Gastrocnemius medialis (tissue), 4 donors: ENCODE results near the gene OMA1. TPM values are rescaled to one million over a fixed set of nuclear protein-coding genes. Genes with fewer than 3 reads are reported as not detected.

Experiments used
- ATAC-seq, 2 donors: fragments of 150-250 bp; one replicate each; pipeline ENCODE4 v1.9.1; 2016
- DNase-seq, 2 donors: peaks; one replicate each; pipeline ENCODE4 v3.0.0-alpha.2; 2019
- H3K27ac ChIP-seq, 4 donors: fragments of 200-600 bp; sonication (generic); 1 replicate in 1 of 4; 2 replicates in 3 of 4; pipeline ENCODE4 v1.5.1; 2016 to 2018; ENCODE audit warnings: mild to moderate bottlenecking in 2 of 4, moderate library complexity in 1 of 4
- H3K27me3 ChIP-seq, 3 donors: fragments of 200-600 bp; sonication (generic) in 2 of 3; 1 replicate in 1 of 3; 2 replicates in 2 of 3; pipeline versions ENCODE4 v1.5.1 to v1.6.0; 2016 to 2019; ENCODE audit warnings: mild to moderate bottlenecking in 1 of 3, moderate library complexity in 1 of 3
- H3K36me3 ChIP-seq, 2 donors: fragments of 200-600 bp; sonication (generic) in 1 of 2; one replicate each; pipeline ENCODE4 v1.5.1; 2017 to 2018
- H3K4me1 ChIP-seq, 2 donors: fragments of 200-600 bp; sonication (generic) in 1 of 2; one replicate each; pipeline ENCODE4 v1.5.1; 2016 to 2017; ENCODE audit warnings: mild to moderate bottlenecking in 2 of 2
- H3K4me3 ChIP-seq, 4 donors: fragments of 200-600 bp; sonication (generic) in 3 of 4; 1 replicate in 1 of 4; 2 replicates in 3 of 4; pipeline ENCODE4 v1.5.1; 2016 to 2019; ENCODE audit warnings: mild to moderate bottlenecking in 2 of 4
- H3K9me3 ChIP-seq, 3 donors: fragments of 200-600 bp; sonication (generic) in 2 of 3; 1 replicate in 1 of 3; 2 replicates in 2 of 3; pipeline ENCODE4 v1.5.1; 2016 to 2019
- POLR2A ChIP-seq, 2 donors: fragments of 450-650 bp; IDR thresholded peaks; one replicate each; pipeline ENCODE4 v1.6.1; 2017; ENCODE audit warnings: antibody characterized with exemption in 2 of 2, mild to moderate bottlenecking in 2 of 2, moderate library complexity in 2 of 2
- in situ Hi-C, 4 donors: fragments of 200-750 bp; cut with MboI; loops; one replicate each; pipeline versions ENCODE4 v1.15.0 to v1.8.0; 2017; ENCODE audit warnings: low sequenced_read_pairs in 4 of 4
- intact Hi-C: fragments of 100-400 bp; cut with DNase I; formaldehyde crosslinking; loops from one replicate; pipeline ENCODE4 v1.15.1; 2023; ENCODE audit warnings: low total_unique reads
- total RNA-seq, 4 donors: library from RNA; depleted of rRNA; stranded (reverse); fragments of >200 nt; gene quantifications; one replicate each; pipeline versions ENCODE4 v1.1.0 to v1.2.3, GENCODE V29; 2016
- TF ChIP-seq, protein P1 (sequence below), 5 experiments: fragments of 450-650 bp in 3 of 5; fragments of 200-600 bp in 2 of 5; sonication (generic) in 2 of 5; IDR thresholded peaks in 4 of 5; conservative IDR thresholded peaks in 1 of 5; 1 replicate in 4 of 5; 2 replicates in 1 of 5; pipeline ENCODE4 v1.5.1; 2016 to 2019; ENCODE audit warnings: antibody characterized with exemption in 5 of 5, mild to moderate bottlenecking in 3 of 5, moderate library complexity in 3 of 5

The OMA1 gene
- total RNA-seq, 4 donors from 2014 or later, result 11.7 to 23.7 (median 19.3) TPM

DNA sequence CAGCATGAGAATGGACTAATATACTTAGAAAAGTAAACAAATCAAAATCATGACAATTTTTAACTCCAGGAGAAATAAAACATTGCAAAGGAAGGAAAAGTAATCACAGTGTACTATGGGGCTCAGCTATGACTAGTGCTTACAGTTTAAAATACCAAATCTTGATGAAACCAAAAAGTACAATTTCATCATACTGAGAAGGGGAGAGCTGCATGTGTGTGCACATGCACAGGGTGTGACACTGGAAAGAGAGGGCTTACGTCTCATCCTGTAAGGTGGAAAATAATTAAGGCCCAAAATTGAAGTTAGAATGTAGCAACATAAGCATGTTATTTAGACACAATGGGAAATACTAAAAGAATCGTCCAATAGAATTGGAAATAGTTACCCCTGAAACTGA, 64.6 kb downstream of the OMA1 start:
- in situ Hi-C loops (no loop called here), intact Hi-C loops (no loop called here)
- H3K27me3 ChIP-seq, result no peaks in the 10 kb centered on the region
- no peak overlapping the region for H3K4me3 ChIP-seq
- H3K4me1 ChIP-seq, result no peaks in the 10 kb centered on the region
- DNase-seq (no peak), ATAC-seq (no peak)
- no peak for TF ChIP-seq POLR2A (IDR thresholded peaks at IDR 0.05)
- TF ChIP-seq, protein P1, sequence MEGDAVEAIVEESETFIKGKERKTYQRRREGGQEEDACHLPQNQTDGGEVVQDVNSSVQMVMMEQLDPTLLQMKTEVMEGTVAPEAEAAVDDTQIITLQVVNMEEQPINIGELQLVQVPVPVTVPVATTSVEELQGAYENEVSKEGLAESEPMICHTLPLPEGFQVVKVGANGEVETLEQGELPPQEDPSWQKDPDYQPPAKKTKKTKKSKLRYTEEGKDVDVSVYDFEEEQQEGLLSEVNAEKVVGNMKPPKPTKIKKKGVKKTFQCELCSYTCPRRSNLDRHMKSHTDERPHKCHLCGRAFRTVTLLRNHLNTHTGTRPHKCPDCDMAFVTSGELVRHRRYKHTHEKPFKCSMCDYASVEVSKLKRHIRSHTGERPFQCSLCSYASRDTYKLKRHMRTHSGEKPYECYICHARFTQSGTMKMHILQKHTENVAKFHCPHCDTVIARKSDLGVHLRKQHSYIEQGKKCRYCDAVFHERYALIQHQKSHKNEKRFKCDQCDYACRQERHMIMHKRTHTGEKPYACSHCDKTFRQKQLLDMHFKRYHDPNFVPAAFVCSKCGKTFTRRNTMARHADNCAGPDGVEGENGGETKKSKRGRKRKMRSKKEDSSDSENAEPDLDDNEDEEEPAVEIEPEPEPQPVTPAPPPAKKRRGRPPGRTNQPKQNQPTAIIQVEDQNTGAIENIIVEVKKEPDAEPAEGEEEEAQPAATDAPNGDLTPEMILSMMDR (IDR thresholded peaks at IDR 0.05 in 4 of 5, conservative IDR thresholded peaks at IDR 0.05 in 1 of 5), result no peak
- H3K36me3 ChIP-seq, result no peaks in the 10 kb centered on the region
- no peak overlapping the region for H3K27ac ChIP-seq
- H3K9me3 ChIP-seq, result no peaks in the 10 kb centered on the region

DNA sequence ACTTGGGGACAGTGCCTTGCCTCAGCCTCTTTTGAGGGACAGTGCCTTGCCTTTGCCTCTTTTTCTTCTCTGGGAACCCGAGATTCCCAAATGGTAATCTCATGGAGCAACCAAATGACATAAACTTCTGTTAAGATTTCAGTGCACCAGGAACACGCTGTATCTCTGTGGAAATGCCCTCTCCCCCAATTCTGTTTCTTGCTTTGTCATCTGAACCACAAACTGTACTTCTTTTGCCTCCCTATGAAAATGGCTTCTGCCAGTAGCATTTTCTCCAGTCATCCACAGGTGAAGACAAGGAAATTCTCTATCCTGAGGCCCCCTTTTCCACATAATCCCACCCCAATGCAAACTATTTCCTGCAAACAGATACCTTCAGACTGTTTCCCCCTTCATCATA, 66.3 kb downstream of the OMA1 start:
- Histone ChIP-seq H3K27ac (no peak overlapping the region), H3K4me3 (no peak overlapping the region), H3K4me1 (no peaks in the 10 kb centered on the region), H3K36me3 (no peaks in the 10 kb centered on the region), H3K27me3 (no peaks in the 10 kb centered on the region), H3K9me3 (no peaks in the 10 kb centered on the region)
- intact Hi-C loops, result no loop called here
- no peak for ATAC-seq
- in situ Hi-C loops, result no loop called here
- DNase-seq, result no peak
- TF ChIP-seq, protein P1 (IDR thresholded peaks at IDR 0.05 in 4 of 5, conservative IDR thresholded peaks at IDR 0.05 in 1 of 5), result no peak
- no peak for TF ChIP-seq POLR2A (IDR thresholded peaks at IDR 0.05)

DNA sequence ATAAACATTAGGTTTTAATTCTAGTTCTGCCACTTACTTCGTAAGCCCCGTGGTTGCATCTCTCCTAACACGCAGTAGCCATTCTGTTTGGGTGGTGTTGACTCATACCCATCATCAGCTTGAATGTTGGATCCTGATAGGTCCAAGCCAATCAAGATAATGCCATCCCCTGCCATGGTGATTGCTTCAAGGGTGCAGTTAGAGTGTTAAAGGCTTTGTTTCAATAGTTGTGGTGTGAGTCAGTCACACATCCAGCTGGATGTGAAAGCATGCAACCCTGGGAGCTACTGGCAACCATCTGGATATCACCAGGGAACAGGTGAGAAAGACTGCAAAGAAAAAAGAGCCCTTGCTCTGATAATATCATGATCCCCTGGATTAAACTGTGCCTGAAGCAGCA, 69.1 kb downstream of the OMA1 start:
- in situ Hi-C loops, result no loop called here
- intact Hi-C loops, result no loop called here

DNA sequence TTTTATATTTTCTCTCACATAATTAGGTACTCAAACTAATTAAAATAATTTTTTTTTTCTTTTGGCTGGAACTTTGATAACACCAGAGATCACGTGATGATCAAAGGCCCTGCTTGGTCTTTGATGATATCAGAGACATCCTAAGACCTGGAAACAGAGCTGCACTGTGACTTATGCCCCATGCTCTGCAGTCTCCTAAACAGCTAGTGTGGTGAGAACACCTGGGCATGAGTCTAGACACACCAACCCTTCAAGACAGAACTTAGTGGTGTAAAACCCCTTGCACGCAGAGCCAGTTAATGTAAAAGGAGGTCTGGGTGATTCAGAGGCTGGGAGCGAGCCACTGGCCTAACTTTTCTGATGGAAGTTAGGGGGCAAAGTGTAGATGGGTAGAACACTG, 70.3 kb downstream of the OMA1 start:
- Histone ChIP-seq H3K9me3 (no peaks in the 10 kb centered on the region), H3K4me3 (no peak overlapping the region), H3K4me1 (no peaks in the 10 kb centered on the region), H3K27me3 (no peaks in the 10 kb centered on the region), H3K27ac (no peak overlapping the region), H3K36me3 (no peaks in the 10 kb centered on the region)
- TF ChIP-seq, protein P1 (IDR thresholded peaks at IDR 0.05 in 4 of 5, conservative IDR thresholded peaks at IDR 0.05 in 1 of 5), result no peak
- TF ChIP-seq POLR2A (IDR thresholded peaks at IDR 0.05), result no peak
- DNase-seq, result no peak
- in situ Hi-C loops, result no loop called here
- intact Hi-C loops, result no loop called here
- ATAC-seq, result no peak

More for the DNA sequence above, 69.1 kb downstream of the OMA1 start:
- Histone ChIP-seq H3K27ac (no peak overlapping the region), H3K27me3 (no peaks in the 10 kb centered on the region), H3K36me3 (no peaks in the 10 kb centered on the region), H3K4me3 (no peak overlapping the region), H3K9me3 (no peaks in the 10 kb centered on the region), H3K4me1 (no peaks in the 10 kb centered on the region)
- TF ChIP-seq POLR2A (IDR thresholded peaks at IDR 0.05), result no peak
- TF ChIP-seq, protein P1 (IDR thresholded peaks at IDR 0.05 in 4 of 5, conservative IDR thresholded peaks at IDR 0.05 in 1 of 5), result no peak
- ATAC-seq, result no peak
- DNase-seq, result no peak

DNA sequence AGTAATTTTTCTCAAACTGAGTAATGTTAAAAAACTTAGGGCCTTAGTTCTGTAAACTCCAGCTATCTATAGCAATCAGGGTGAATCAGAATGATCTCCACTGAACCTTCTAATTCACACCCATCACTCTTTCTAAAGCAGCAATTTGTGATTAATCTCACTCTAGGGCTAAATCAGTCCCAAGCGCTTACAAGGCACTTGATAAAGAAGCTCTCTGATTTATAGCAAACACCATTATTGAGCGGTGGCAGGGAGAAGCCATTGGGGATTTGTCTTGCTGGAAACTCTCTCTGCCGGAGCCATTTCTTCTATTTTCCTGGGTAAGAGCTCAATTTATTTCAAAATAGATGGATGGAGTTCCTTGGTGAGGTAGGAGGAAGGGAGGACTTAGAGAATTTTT, 77.0 kb downstream of the OMA1 start:
- H3K36me3 ChIP-seq, result no peaks in the 10 kb centered on the region
- H3K4me3 ChIP-seq, result no peak overlapping the region
- in situ Hi-C loops (no loop called here), intact Hi-C loops (no loop called here)
- no peaks in the 10 kb centered on the region for H3K27me3 ChIP-seq
- H3K4me1 ChIP-seq, result peaks cover 0 to 7% of the 10 kb centered on the region in 2 donors
- no peak overlapping the region for H3K27ac ChIP-seq
- DNase-seq (no peak), ATAC-seq (no peak)
- no peaks in the 10 kb centered on the region for H3K9me3 ChIP-seq
- TF ChIP-seq POLR2A (IDR thresholded peaks at IDR 0.05), result no peak
- TF ChIP-seq, protein P1 (IDR thresholded peaks at IDR 0.05 in 4 of 5, conservative IDR thresholded peaks at IDR 0.05 in 1 of 5), result no peak
